Measurements from ENCODE around the gene NUP210L. TPM values are rescaled to one million over a fixed set of nuclear protein-coding genes. Genes with fewer than 3 reads are reported as not detected.

The NUP210L gene
- total and polyA plus RNA-seq, 9 of the 15 experiments (the other 6 are each of a cell fraction or from before 2014, with no cell fraction given), result 0.01 to 0.04 TPM; not detected in 7

DNA sequence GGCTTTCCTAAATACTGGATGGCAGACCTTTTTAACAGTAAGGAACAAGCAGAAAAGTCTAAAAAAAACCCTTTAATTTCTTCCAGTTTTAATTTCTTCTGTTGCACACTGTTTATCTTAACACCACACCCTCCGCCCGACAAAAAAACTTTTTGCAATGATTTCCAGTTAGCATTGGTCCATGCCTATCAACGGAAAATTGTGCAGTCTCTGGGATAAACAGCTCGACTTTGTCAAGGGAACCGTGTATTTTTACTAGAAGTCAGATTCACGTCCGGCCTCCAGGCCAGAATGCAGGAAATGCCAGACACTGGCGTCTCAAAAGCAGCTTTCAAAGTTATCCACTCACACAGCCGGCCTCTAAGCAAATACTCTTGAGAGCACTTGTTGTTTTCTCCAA lies 378 bp upstream of the NUP210L start:
- Histone ChIP-seq H3K27me3 (ENCODE audit: control insufficient read depth in 2 of 2, insufficient read depth in 2 of 2, low read length in 2 of 2) (no peaks in the 10 kb centered on the region), H3K9ac (ENCODE audit: insufficient read depth in 1 of 2, low read depth in 2 of 2, low read length in 2 of 2) (peak overlapping the region; percentile 21 to 29; a peak in 1 of 4 replicates), H3K79me2 (ENCODE audit: control insufficient read depth, insufficient read depth, low read length) (peaks cover 14% of the 10 kb centered on the region; the same call in 2 of the 3 replicates), H3K27ac (ENCODE audit: extremely low read depth, low read depth, low read length) (peak overlapping the region; percentile 64; the same call in 2 of the 3 replicates), H4K20me1 (replicated peaks; ENCODE audit: control insufficient read depth, insufficient read depth, low read length) (no peaks in the 10 kb centered on the region), H2AFZ (ENCODE audit: low read depth, low read length) (no peak overlapping the region), H3K9me3 (replicated peaks; ENCODE audit: control insufficient read depth, insufficient read depth, low read depth, low read length) (peaks cover 12% of the 10 kb centered on the region), H3K4me3 (no peak overlapping the region), H3K9me1 (ENCODE audit: control insufficient read depth, insufficient read depth, low read length) (no peaks in the 10 kb centered on the region), H3K4me1 (replicated peaks in 1 of 2; ENCODE audit: control insufficient read depth in 2 of 2, insufficient read depth in 2 of 2, low read length in 2 of 2) (peaks cover 20 to 44% of the 10 kb centered on the region in 2 experiments), H3K36me3 (ENCODE audit: control insufficient read depth, insufficient read depth, low read length) (peaks cover 51% of the 10 kb centered on the region), H3K4me2 (ENCODE audit: insufficient read depth, low read length) (no peak overlapping the region)
- FAIRE-seq, result no peak
- WGBS (ENCODE audit: insufficient coverage, low coverage, missing lambda C conversion rate), result 44% methylated on average over 9 of the region's 9 CpGs
- ChIA-PET POLR2A (interaction anchor here (1.1 kb wide), 2 partner anchors 15 to 165 kb away, joined by 4 to 8 read pairs; partner anchors contain the start of gene RPS27), CTCF (ENCODE audit: low intra/inter-chr PET ratio) (no interaction called here)
- no TSS peak for BruUV-seq (replicated peaks)
- TF ChIP-seq HNRNPL (IDR thresholded peaks at IDR 0.05; ENCODE audit: low read depth, low read length), result no peak
- no peak for TF ChIP-seq ERF (CRISPR knock-in tag; IDR thresholded peaks at IDR 0.05)
- TF ChIP-seq CREB1 (IDR thresholded peaks at IDR 0.05), result 0 out of 2 replicates have a peak, but pooled peaks have one; percentile 8
- TF ChIP-seq CREB1 (CRISPR knock-in tag; IDR thresholded peaks at IDR 0.05), result no peak
- no peak for TF ChIP-seq ZNF644 (tag; IDR thresholded peaks at IDR 0.05; ENCODE audit: low read depth)
- TF ChIP-seq ZNF696 (CRISPR knock-in tag; conservative IDR thresholded peaks at IDR 0.05), result 0 out of 2 replicates have a peak, but pooled peaks have one; percentile 45
- no peak for TF ChIP-seq LEF1 (IDR thresholded peaks at IDR 0.05)
- in situ Hi-C loops (cut with MboI), result no loop called here
- intact Hi-C loops (cut with micrococcal nuclease), result no loop called here
- DNase-seq (ENCODE audit: extremely low read depth in 1 of 4, low spot score in 3 of 4), result no peak
- ATAC-seq, result no peak

DNA sequence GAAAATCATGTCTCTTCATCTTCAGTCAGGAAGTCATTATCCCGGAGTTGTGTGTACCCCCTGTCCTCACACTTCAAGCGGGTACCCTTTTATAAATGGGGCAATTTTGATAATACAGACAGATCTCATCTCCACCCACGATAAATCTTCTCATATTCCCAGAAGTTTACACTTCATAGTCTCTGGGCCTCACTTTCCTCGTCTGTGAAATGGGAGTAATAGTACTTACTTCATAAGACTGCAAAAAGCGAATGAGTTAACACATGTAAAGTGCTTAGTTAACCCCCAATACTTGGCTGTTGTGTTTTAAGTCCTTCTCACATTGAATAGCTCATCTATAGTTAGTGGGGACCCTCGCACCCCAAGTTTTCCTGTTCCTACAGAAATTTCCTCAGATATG lies 820 bp downstream of the NUP210L start:
- ChIA-PET CTCF (ENCODE audit: low intra/inter-chr PET ratio) (no interaction called here), POLR2A (interaction anchor here (0.5 kb wide), 1 partner anchor 118 kb away, joined by 3 read pairs; no protein-coding TSS in a partner anchor)
- WGBS (ENCODE audit: insufficient coverage, low coverage, missing lambda C conversion rate), result 84% methylated on average over 6 of the region's 6 CpGs
- H3K4me2 ChIP-seq (ENCODE audit: insufficient read depth, low read length), result no peak overlapping the region
- in situ Hi-C loops (cut with MboI), result no loop called here
- FAIRE-seq (no peak), ATAC-seq (no peak), DNase-seq (ENCODE audit: extremely low read depth in 1 of 4, low spot score in 3 of 4) (no peak)
- H3K9me3 ChIP-seq (replicated peaks; ENCODE audit: control insufficient read depth, insufficient read depth, low read depth, low read length), result 0 out of 2 replicates have a peak, but pooled peaks cover under 1% of the 10 kb centered on the region
- H3K79me2 ChIP-seq (ENCODE audit: control insufficient read depth, insufficient read depth, low read length), result peaks cover 5% of the 10 kb centered on the region; the same call in 1 of the 3 replicates
- no TSS peak for BruUV-seq (replicated peaks)
- H3K27me3 ChIP-seq (ENCODE audit: control insufficient read depth in 2 of 2, insufficient read depth in 2 of 2, low read length in 2 of 2), result no peaks in the 10 kb centered on the region
- no peak overlapping the region for H3K9ac ChIP-seq (ENCODE audit: insufficient read depth in 1 of 2, low read depth in 2 of 2, low read length in 2 of 2)
- no peaks in the 10 kb centered on the region for H3K9me1 ChIP-seq (ENCODE audit: control insufficient read depth, insufficient read depth, low read length)
- no peak overlapping the region for H3K4me3 ChIP-seq
- peaks cover 23 to 38% of the 10 kb centered on the region in 2 experiments for H3K4me1 ChIP-seq (replicated peaks in 1 of 2; ENCODE audit: control insufficient read depth in 2 of 2, insufficient read depth in 2 of 2, low read length in 2 of 2)
- peaks cover 39% of the 10 kb centered on the region for H3K36me3 ChIP-seq (ENCODE audit: control insufficient read depth, insufficient read depth, low read length)
- H4K20me1 ChIP-seq (replicated peaks; ENCODE audit: control insufficient read depth, insufficient read depth, low read length), result no peaks in the 10 kb centered on the region
- no peak overlapping the region for H2AFZ ChIP-seq (ENCODE audit: low read depth, low read length)
- H3K27ac ChIP-seq (ENCODE audit: extremely low read depth, low read depth, low read length), result no peak overlapping the region
- intact Hi-C loops (cut with micrococcal nuclease), result no loop called here
- TF ChIP-seq CTBP1 (IDR thresholded peaks at IDR 0.05; ENCODE audit: borderline replicate concordance) (no peak), NFATC3 (IDR thresholded peaks at IDR 0.05) (no peak), RBM25 (IDR thresholded peaks at IDR 0.05; ENCODE audit: low read depth, low read length, severe bottlenecking) (peak; percentile 92), SMARCA5 (IDR thresholded peaks at IDR 0.05) (peak; percentile 41; the same call in 1 of the 2 replicates), BCOR (IDR thresholded peaks at IDR 0.05) (peak; percentile 98), SAP30 (IDR thresholded peaks at IDR 0.05; ENCODE audit: borderline replicate concordance, insufficient read depth, low read depth, low read length, poor library complexity, severe bottlenecking) (no peak), KAT2B (IDR thresholded peaks at IDR 0.05; ENCODE audit: low read depth, low read length) (no peak), ZKSCAN3 (CRISPR knock-in tag; IDR thresholded peaks at IDR 0.05) (no peak), RCOR1 (IDR thresholded peaks at IDR 0.05; ENCODE audit: borderline replicate concordance in 1 of 2, low read depth in 2 of 2, low read length in 2 of 2) (peak in 1 of 2 experiments; percentile 65; a peak in 2 of 4 replicates)

All from K562 (cell line).